Measurements from ENCODE around the gene TSGA10.
"Not testable (repeated sequence)": the region's sequence is repeated elsewhere in the genome, so short reads cannot be mapped to it uniquely, and the experiment has no call there.

The TSGA10 gene

GRCh38 chr2:99154643-99155536, at the start of gene TSGA10, which contains the start of gene LIPT1:
Gene TSGA10, minus strand, starts transcription at chr2:99154942. Its CDS starts 45,503 bp downstream, at chr2:99109439.
Gene LIPT1, plus strand, starts transcription at chr2:99154967. Its CDS starts 6,991 bp downstream, at chr2:99161958.
- peak; percentile 92 for DNase-seq

- no peak for DNase-seq
These were observed 47.4 kb upstream of the TSGA10 start for GRCh38 chr2:99201959-99202678.

GRCh38 chr2:99200076-99200800, 45.5 kb upstream of the TSGA10 start:
- DNase-seq = no peak

- no peak for DNase-seq
These were observed 43.5 kb upstream of the TSGA10 start for GRCh38 chr2:99198103-99198841.

- not testable (repeated sequence) for DNase-seq
These were observed 37.6 kb upstream of the TSGA10 start for GRCh38 chr2:99192364-99192763.

GRCh38 chr2:99190548-99190947, 35.8 kb upstream of the TSGA10 start:
- DNase-seq = no peak

GRCh38 chr2:99188357-99188756, 33.6 kb upstream of the TSGA10 start:
- DNase-seq = no peak

- no peak for DNase-seq
These were observed 32.3 kb upstream of the TSGA10 start for GRCh38 chr2:99187011-99187410.

- DNase-seq = peak; percentile 53
These were observed 30.1 kb upstream of the TSGA10 start for GRCh38 chr2:99184811-99185210.

- no peak for DNase-seq
These were observed 28.3 kb upstream of the TSGA10 start for GRCh38 chr2:99183025-99183424.

- DNase-seq = peak; percentile 46
These were observed 26.9 kb upstream of the TSGA10 start for GRCh38 chr2:99181624-99182000.

- peak; percentile 97 for DNase-seq
These were observed 26.2 kb upstream of the TSGA10 start, which contains the start of the genes MITD1 and MRPL30 for GRCh38 chr2:99180755-99181623. Gene MITD1, minus strand, starts transcription at chr2:99181058. Its CDS starts 77 bp downstream, at chr2:99180981. Gene MRPL30, plus strand, starts transcription at chr2:99181184. Its CDS starts 5,020 bp downstream, at chr2:99186204.

GRCh38 chr2:99171377-99172140, 16.8 kb upstream of the TSGA10 start:
- no peak for DNase-seq

- DNase-seq = no peak
These were observed 14.8 kb upstream of the TSGA10 start for GRCh38 chr2:99169534-99169933.

GRCh38 chr2:99166218-99166617, 11.5 kb upstream of the TSGA10 start:
- no peak for DNase-seq

GRCh38 chr2:99159594-99159993, 4.9 kb upstream of the TSGA10 start:
- no peak for DNase-seq

GRCh38 chr2:99158599-99158998, 3.9 kb upstream of the TSGA10 start:
- DNase-seq = no peak

GRCh38 chr2:99156891-99157290, 2.1 kb upstream of the TSGA10 start:
- no peak for DNase-seq

GRCh38 chr2:99153921-99154604, 679 bp downstream of the TSGA10 start:
- DNase-seq = no peak
